ENCODE data around the gene MANBA. TPM values are rescaled to one million over a fixed set of nuclear protein-coding genes. Genes with fewer than 3 reads are reported as not detected.
"Not testable (repeated sequence)": the region's sequence is repeated elsewhere in the genome, so short reads cannot be mapped to it uniquely, and the experiment has no call there.

Gene MANBA
- total RNA-seq, 4 donors from 2014 or later, result 26.2 to 31.0 (median 27.7) TPM

GRCh38 chr4:102625232-102625930, 135.4 kb downstream of the MANBA start:
- Histone ChIP-seq H3K27ac (no peak overlapping the region), H3K9me3 (no peaks in the 10 kb centered on the region), H3K36me3 (peaks cover 0 to 3% of the 10 kb centered on the region in 2 donors), H3K4me3 (no peak overlapping the region), H3K4me1 (peaks cover 0 to 10% (median 0%) of the 10 kb centered on the region in 3 donors), H3K27me3 (no peaks in the 10 kb centered on the region)
- 79 to 80% methylated on average over 1 to 3 of the region's 3 CpGs for WGBS, 2 donors (ENCODE audit: low coverage in 1 of 2)
- ATAC-seq, result peak; percentile 48
- TF ChIP-seq EP300 (IDR thresholded peaks at IDR 0.05), result no peak
- TF ChIP-seq POLR2A (IDR thresholded peaks at IDR 0.05), result no peak
- TF ChIP-seq, protein P1, sequence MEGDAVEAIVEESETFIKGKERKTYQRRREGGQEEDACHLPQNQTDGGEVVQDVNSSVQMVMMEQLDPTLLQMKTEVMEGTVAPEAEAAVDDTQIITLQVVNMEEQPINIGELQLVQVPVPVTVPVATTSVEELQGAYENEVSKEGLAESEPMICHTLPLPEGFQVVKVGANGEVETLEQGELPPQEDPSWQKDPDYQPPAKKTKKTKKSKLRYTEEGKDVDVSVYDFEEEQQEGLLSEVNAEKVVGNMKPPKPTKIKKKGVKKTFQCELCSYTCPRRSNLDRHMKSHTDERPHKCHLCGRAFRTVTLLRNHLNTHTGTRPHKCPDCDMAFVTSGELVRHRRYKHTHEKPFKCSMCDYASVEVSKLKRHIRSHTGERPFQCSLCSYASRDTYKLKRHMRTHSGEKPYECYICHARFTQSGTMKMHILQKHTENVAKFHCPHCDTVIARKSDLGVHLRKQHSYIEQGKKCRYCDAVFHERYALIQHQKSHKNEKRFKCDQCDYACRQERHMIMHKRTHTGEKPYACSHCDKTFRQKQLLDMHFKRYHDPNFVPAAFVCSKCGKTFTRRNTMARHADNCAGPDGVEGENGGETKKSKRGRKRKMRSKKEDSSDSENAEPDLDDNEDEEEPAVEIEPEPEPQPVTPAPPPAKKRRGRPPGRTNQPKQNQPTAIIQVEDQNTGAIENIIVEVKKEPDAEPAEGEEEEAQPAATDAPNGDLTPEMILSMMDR (IDR thresholded peaks at IDR 0.05), result peak in 2 of 4 experiments; percentile 19 to 27

GRCh38 chr4:102624505-102624904, 136.3 kb downstream of the MANBA start:
- no peaks in the 10 kb centered on the region for H3K36me3 ChIP-seq
- no peaks in the 10 kb centered on the region for H3K9me3 ChIP-seq
- no peak for TF ChIP-seq EP300 (IDR thresholded peaks at IDR 0.05)
- TF ChIP-seq POLR2A (IDR thresholded peaks at IDR 0.05), result no peak
- TF ChIP-seq POLR2AphosphoS5 (IDR thresholded peaks at IDR 0.05), result no peak
- TF ChIP-seq, protein P1 (IDR thresholded peaks at IDR 0.05), result no peak
- H3K4me3 ChIP-seq, result no peak overlapping the region
- H3K4me1 ChIP-seq, result peaks cover 0 to 12% (median 0%) of the 10 kb centered on the region in 3 donors
- WGBS, 2 donors (ENCODE audit: low coverage in 1 of 2), result 85 to 86% methylated on average over 3 to 4 of the region's 4 CpGs
- H3K27me3 ChIP-seq, result no peaks in the 10 kb centered on the region
- ATAC-seq, result no peak
- no peak overlapping the region for H3K27ac ChIP-seq

DNA sequence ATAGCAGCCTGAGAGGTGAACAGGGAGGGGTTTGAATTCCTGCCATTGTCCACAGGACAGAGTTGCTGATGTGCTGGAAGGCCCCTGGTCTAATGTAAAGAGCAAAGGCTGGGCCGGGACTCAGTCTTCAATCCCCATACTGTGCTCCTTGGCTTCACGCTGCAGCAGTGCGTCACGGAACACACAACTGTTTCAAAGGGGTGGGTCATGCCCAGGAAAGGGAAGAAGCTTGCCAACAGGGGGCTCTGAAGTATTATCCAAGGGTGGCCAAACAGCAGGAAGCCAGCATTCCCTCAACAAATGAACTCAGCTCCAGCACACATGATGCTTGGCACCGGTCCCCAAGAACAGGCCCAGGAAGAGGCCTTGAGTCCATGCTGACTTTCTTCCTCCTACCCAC, 137.1 kb downstream of the MANBA start:
- TF ChIP-seq POLR2A (IDR thresholded peaks at IDR 0.05) (no peak), EP300 (IDR thresholded peaks at IDR 0.05) (no peak), POLR2AphosphoS5 (IDR thresholded peaks at IDR 0.05) (no peak)
- TF ChIP-seq, protein P1 (IDR thresholded peaks at IDR 0.05), result no peak
- Histone ChIP-seq H3K36me3 (no peaks in the 10 kb centered on the region), H3K9me3 (no peaks in the 10 kb centered on the region), H3K4me1 (peaks cover 0 to 12% (median 0%) of the 10 kb centered on the region in 3 donors), H3K27me3 (no peaks in the 10 kb centered on the region), H3K27ac (no peak overlapping the region), H3K4me3 (no peak overlapping the region)
- WGBS, 2 donors (ENCODE audit: low coverage in 1 of 2), result 82% methylated on average over 5 of the region's 5 CpGs; no CpG with 5 or more reads in 1 of the 2 donors
- no peak for ATAC-seq

GRCh38 chr4:102620697-102621497, 139.9 kb downstream of the MANBA start:
- peak; percentile 84 for ATAC-seq
- TF ChIP-seq POLR2AphosphoS5 (IDR thresholded peaks at IDR 0.05), result peak; percentile 26
- no peak for TF ChIP-seq EP300 (IDR thresholded peaks at IDR 0.05)
- TF ChIP-seq, protein P1 (IDR thresholded peaks at IDR 0.05), result peak; percentile 36 to 66 (median 64)
- peaks cover 0 to 12% (median 0%) of the 10 kb centered on the region in 3 donors for H3K4me1 ChIP-seq
- H3K36me3 ChIP-seq, result peaks cover 0 to 16% of the 10 kb centered on the region in 2 donors
- H3K27ac ChIP-seq, result peak overlapping the region in 1 of 4 donors; percentile 14
- no peak overlapping the region for H3K4me3 ChIP-seq
- H3K9me3 ChIP-seq, result no peaks in the 10 kb centered on the region
- WGBS, 2 donors (ENCODE audit: low coverage in 1 of 2), result 50 to 71% methylated on average over 8 of the region's 8 CpGs
- no peaks in the 10 kb centered on the region for H3K27me3 ChIP-seq

- H3K4me1 ChIP-seq, result peaks cover 0 to 12% (median 0%) of the 10 kb centered on the region in 3 donors
- ATAC-seq, result peak; percentile 11
- 78 to 80% methylated on average over 1 to 2 of the region's 4 CpGs for WGBS, 2 donors (ENCODE audit: low coverage in 1 of 2)
- H3K27ac ChIP-seq, H3K4me3 ChIP-seq, H3K27me3 ChIP-seq, H3K9me3 ChIP-seq: not testable (repeated sequence)
- H3K36me3 ChIP-seq, result peaks cover 0 to 25% of the 10 kb centered on the region in 2 donors
Measured at GRCh38 chr4:102619776-102620631, 140.8 kb downstream of the MANBA start.

DNA sequence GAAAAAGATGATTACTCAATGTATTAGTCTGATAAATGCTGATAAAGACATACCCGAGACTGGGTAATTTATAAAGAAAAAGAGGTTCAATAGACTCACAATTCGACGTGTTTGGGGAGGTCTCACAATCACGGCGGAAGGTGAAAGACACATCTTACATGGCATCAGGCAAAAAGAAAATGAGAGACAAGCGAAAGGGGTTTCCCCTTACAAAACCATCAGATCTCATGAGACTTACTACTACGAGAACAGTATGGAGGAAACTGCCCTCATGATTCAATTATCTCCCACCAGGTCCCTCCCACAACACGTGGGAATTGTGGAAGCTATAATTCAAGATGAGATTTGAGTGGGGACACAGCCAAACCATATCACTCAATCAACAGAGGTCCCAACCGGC, 141.7 kb downstream of the MANBA start:
- not testable (repeated sequence) for H3K27ac ChIP-seq, H3K9me3 ChIP-seq, H3K4me3 ChIP-seq, H3K27me3 ChIP-seq, ATAC-seq
- H3K4me1 ChIP-seq, result peaks cover 0 to 12% (median 0%) of the 10 kb centered on the region in 3 donors
- WGBS, 2 donors (ENCODE audit: low coverage in 1 of 2), result 68 to 80% methylated on average over 9 of the region's 9 CpGs
- peaks cover 0 to 35% of the 10 kb centered on the region in 2 donors for H3K36me3 ChIP-seq

Data from gastroesophageal sphincter (tissue), 4 donors.